OCI-LY7 (cell line): Measurements from ENCODE around the gene ACIN1. TPM values are rescaled to one million over a fixed set of nuclear protein-coding genes. Genes with fewer than 3 reads are reported as not detected.

ENCODE experiments used
- BruUV-seq: library from RNA; stranded (reverse); fragments of 400-500 nt; replicated peaks from 2 replicates; lab custom pipeline; 2021; lab: Mats Ljungman, UMichigan
- CTCF ChIA-PET: fragments of 300-600 bp; sonication (Branson Sonifier 250); formaldehyde crosslinking; loops from one replicate; lab custom pipeline; 2022; ENCODE audit warnings: antibody characterized with exemption; ENCODE audit not compliant: unreplicated experiment; lab: Charles Lee
- POLR2A ChIA-PET: fragments of 300-600 bp; sonication (Branson Sonifier 250); formaldehyde crosslinking; loops from one replicate; lab custom pipeline; 2022; ENCODE audit warnings: antibody characterized with exemption; lab: Charles Lee
- DNase-seq: peaks from one replicate; pipeline ENCODE4 v3.0.0-alpha.2; 2015; ENCODE audit warnings: low spot score
- H2AFZ ChIP-seq: fragments of 200-600 bp; sonication (generic), shearing (Covaris generic); 2 replicates; pipeline ENCODE4 v1.6.1; 2014; ENCODE audit warnings: mild to moderate bottlenecking, antibody characterized with exemption, low read length, moderate library complexity
- H3K27ac ChIP-seq: fragments of 200-600 bp; sonication (generic); 2 replicates; pipeline ENCODE4 v1.5.1; 2014; ENCODE audit warnings: mixed run types, low read depth, mild to moderate bottlenecking, moderate library complexity, low read length, inconsistent platforms; ENCODE audit not compliant: poor library complexity, severe bottlenecking
- H3K36me3 ChIP-seq: fragments of 200-600 bp; sonication (generic); 2 replicates; pipeline ENCODE4 v1.6.1; 2014; ENCODE audit warnings: mild to moderate bottlenecking, antibody characterized with exemption, low read length, moderate library complexity, mixed read lengths; ENCODE audit not compliant: insufficient read depth
- H3K4me1 ChIP-seq: fragments of 200-600 bp; sonication (generic); 2 replicates; pipeline ENCODE4 v1.5.1; 2014; ENCODE audit warnings: mild to moderate bottlenecking, low read length; ENCODE audit not compliant: insufficient read depth, poor library complexity, severe bottlenecking
- H3K4me2 ChIP-seq: fragments of 200-600 bp; sonication (generic); 2 replicates; pipeline ENCODE4 v1.6.1; 2014; ENCODE audit warnings: mild to moderate bottlenecking, low read length
- H3K4me3 ChIP-seq: fragments of 200-600 bp; sonication (generic); 2 replicates; pipeline ENCODE4 v1.5.1; 2014; ENCODE audit warnings: mild to moderate bottlenecking, low read depth, low read length; ENCODE audit not compliant: poor library complexity, severe bottlenecking
- H3K79me2 ChIP-seq: fragments of 200-600 bp; sonication (generic); 2 replicates; pipeline ENCODE4 v1.6.1; 2016; ENCODE audit warnings: low read depth, mild to moderate bottlenecking, low read length, moderate library complexity, mixed read lengths; ENCODE audit not compliant: insufficient read depth
- H3K9me2 ChIP-seq: fragments of 200-600 bp; sonication (generic); 2 replicates; pipeline ENCODE4 v1.6.1; 2016; ENCODE audit warnings: mild to moderate bottlenecking, low read length, mixed read lengths; ENCODE audit not compliant: insufficient read depth
- H3K9me3 ChIP-seq: fragments of 200-600 bp; sonication (generic); 2 replicates; pipeline ENCODE4 v1.6.1; 2014; ENCODE audit warnings: mild to moderate bottlenecking, mixed run types, low read length, mixed read lengths
- H4K20me1 ChIP-seq: fragments of 200-600 bp; sonication (generic); 2 replicates; pipeline ENCODE4 v1.6.1; 2014; ENCODE audit warnings: mild to moderate bottlenecking, antibody characterized with exemption, low read length, moderate library complexity, mixed read lengths; ENCODE audit not compliant: insufficient read depth
- CTCF ChIP-seq: fragments of 200-600 bp; sonication (generic); conservative IDR thresholded peaks from 2 replicates; pipeline ENCODE4 v1.5.1; 2014; ENCODE audit warnings: mild to moderate bottlenecking, antibody characterized with exemption, low read length, moderate library complexity, mixed read lengths
- EZH2phosphoT487 ChIP-seq: fragments of 200-600 bp; sonication (generic); IDR thresholded peaks from 2 replicates; pipeline ENCODE4 v1.6.1; 2018; ENCODE audit warnings: low read depth, borderline replicate concordance, mild to moderate bottlenecking, mixed run types, antibody characterized with exemption, low read length, moderate library complexity, mixed read lengths
- intact Hi-C: fragments of 100-400 bp; cut with micrococcal nuclease; formaldehyde crosslinking; loops from one replicate; pipeline ENCODE4 v1.10.0; 2022; ENCODE audit not compliant: unreplicated experiment
- total RNA-seq, 2 experiments: library from RNA; depleted of rRNA in 1 of 2; stranded (reverse); fragments of >200 nt in 1 of 2; shearing (Covaris generic) in 1 of 2; gene quantifications; 2 replicates each; pipeline ENCODE4 v1.2.3, GENCODE V29; 2014 to 2022

The ACIN1 gene
- total RNA-seq, 2 experiments from 2014 or later = 107 to 206 TPM

GRCh38 chr14:23099212-23099861 is 4.4 kb upstream of the ACIN1 start:
- no peak for TF ChIP-seq EZH2phosphoT487
- TF ChIP-seq CTCF = no peak
- Histone ChIP-seq H3K4me2 (no peak overlapping the region), H3K79me2 (peaks cover 27% of the 10 kb centered on the region), H2AFZ (no peak overlapping the region), H3K27ac (no peak overlapping the region), H3K9me2 (no peaks in the 10 kb centered on the region), H3K4me1 (peaks cover 12% of the 10 kb centered on the region), H3K9me3 (no peaks in the 10 kb centered on the region), H3K4me3 (no peak overlapping the region), H4K20me1 (peaks cover 4% of the 10 kb centered on the region; the same call in 1 of the 2 replicates), H3K36me3 (peaks cover 24% of the 10 kb centered on the region)
- ChIA-PET POLR2A (interaction anchor here (0.7 to 1.0 kb wide), 3 partner anchors 17 to 473 kb away, joined by 3 to 5 read pairs (median 4); no protein-coding TSS in a partner anchor), CTCF (no interaction called here)
- no TSS peak for BruUV-seq
- DNase-seq = no peak
- intact Hi-C loops = no loop called here

- intact Hi-C loops = no loop called here
- Histone ChIP-seq H3K9me3 (no peaks in the 10 kb centered on the region), H2AFZ (no peak overlapping the region), H3K9me2 (no peaks in the 10 kb centered on the region), H3K36me3 (peaks cover 34% of the 10 kb centered on the region), H3K79me2 (peaks cover 42% of the 10 kb centered on the region), H3K4me2 (no peak overlapping the region), H4K20me1 (peaks cover 20% of the 10 kb centered on the region), H3K27ac (no peak overlapping the region), H3K4me3 (no peak overlapping the region), H3K4me1 (peaks cover 23% of the 10 kb centered on the region)
- CTCF ChIA-PET = no interaction called here
- BruUV-seq = no TSS peak
- POLR2A ChIA-PET = no interaction called here
- no peak for DNase-seq
- TF ChIP-seq EZH2phosphoT487 = no peak
- no peak for TF ChIP-seq CTCF
Observed at GRCh38 chr14:23097786-23098185, 2.9 kb upstream of the ACIN1 start.
